Stimulated activated CD8-positive, alpha-beta memory T cell treated with anti-CD3 and anti-CD28 coated beads, Interleukin-2, amount 100 ng/mL, for 48 hours (primary cell): ENCODE results near the gene AKT1.
"Not testable (repeated sequence)": the region's sequence is repeated elsewhere in the genome, so short reads cannot be mapped to it uniquely, and the experiment has no call there.

ENCODE experiments used
- DNase-seq, 2 donors: peaks; one replicate each; pipeline ENCODE4 v3.0.0-alpha.2; 2020; ENCODE audit warnings: low read depth in 2 of 2

The AKT1 gene

GRCh38 chr14:104739026-104739425, 56.5 kb downstream of the AKT1 start:
- no peak for DNase-seq

DNA sequence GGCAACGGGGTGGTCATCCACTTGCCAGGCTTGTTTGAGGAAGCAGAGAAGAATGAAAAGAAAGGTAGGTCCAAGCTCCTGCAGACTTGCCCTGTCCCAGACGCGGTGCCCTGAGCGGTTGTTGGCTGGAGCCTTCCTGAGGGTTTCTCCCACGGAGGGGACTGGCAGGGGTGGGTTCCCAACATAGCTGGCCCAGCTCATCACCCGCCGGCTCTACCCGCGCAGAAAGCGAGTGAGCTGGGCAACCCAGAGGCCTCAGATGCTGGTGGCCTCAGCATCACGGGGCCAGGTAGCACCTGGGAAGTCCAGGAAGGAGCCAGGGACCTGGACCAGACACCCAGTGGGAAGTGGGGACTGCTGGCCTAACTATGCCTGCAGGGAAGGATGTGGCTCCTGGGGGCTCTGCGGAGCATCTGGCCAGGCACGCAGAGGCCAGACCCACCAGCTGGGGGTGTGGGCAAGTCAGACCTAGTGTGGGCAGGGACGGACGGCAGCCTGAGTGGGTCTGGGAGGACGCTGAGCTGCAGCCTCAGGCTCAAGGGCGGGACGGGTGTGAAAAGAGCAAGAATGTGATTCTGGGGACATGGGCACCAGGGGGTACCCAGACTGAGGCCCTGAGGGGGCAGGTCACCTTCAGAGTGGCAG, 57.1 kb downstream of the AKT1 start:
- no peak for DNase-seq

DNA sequence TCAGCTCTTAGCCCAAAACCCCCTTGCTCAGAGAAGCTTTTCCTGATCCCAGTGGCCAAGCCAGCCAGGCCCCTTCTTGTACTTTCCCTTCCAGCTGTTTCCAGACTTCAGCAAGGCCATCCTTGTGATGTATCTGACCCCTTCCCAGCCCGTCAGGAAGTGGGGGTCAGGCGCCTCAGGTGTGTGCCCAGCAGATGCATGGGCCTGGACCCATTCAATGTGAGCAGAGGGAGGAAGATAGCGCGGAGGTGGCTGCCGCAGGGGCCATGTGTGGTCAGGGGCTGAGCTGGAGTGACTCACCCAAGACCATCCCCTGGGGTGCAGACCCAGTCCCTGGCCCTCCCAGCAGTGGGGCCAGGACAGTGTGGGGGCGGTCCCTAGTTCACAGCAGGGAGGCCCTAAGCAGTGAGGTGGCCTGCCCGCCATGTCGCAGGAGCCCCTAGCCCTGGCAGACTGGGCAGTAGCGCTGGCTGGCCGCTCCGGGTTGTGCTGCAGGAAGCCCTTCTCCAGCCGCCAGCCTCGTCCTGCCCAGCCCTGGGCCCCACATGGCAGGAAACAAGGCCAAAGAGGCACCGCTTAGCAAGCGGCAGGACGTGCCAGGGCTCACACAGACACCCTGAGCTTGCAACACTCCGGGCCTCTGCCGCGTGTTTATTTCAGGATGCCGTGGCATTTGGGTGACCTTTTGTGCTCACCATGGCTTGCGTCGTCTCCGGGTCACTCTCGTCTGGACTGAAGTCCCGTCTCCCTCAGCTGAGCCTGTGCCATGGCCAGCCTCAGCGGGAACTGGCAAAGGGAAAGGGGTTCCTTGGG, 59.5 kb downstream of the AKT1 start:
- no peak for DNase-seq

DNA sequence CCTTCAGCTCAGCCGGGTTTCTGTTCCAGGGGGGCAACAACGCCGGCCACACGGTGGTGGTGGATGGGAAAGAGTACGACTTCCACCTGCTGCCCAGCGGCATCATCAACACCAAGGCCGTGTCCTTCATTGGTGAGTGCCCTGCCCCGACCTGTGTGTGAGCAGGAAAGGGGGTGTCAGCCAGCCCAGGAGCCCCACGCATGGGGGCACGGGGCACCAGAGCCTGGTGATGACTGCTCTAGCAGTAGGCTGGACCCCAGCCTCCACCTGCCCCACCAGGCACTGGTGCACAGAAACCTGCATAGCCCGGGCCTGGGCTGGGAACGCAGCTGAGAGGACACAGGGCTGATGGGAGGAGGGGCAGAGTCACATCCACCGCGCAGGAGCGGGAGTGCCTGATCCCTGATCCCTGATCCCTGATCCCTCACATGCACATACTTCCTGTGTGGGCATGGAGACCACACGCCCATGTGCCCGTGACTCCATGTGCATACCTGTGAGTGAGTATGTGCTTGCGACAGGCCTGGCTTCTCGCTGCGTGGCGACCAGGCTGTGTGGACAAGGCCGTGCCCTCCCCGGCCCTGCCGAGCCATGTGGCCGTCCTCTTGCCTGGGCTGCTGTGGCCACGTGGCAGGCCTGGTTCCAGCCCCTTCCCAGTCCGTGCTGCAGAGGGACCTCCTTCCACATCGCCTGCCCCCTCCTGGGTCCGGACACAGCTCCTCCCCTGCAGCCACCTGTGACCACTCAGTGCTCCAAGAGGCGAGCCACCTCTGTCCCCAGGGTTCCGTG, 60.4 kb downstream of the AKT1 start:
- DNase-seq: no peak

DNA sequence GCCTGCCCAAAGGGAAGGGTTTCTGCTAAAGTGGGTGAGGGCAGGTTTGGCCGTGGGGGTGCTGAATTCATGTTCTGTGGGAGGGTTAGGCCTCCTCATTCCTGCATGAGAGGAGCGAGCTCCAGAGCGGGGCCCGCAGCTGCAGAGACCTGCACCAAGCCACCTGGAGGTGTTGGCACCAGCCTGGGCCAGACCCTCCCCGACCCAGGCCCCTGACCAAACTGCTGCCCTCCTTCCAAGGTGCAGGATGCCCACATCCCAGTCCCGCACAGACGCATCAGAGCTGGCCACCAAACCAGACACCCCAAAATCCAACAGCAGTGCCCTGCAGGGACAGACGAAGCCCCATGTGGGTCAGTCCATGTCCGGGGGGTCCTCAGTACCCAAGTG, 61.0 kb downstream of the AKT1 start:
- no peak for DNase-seq

GRCh38 chr14:104734051-104734587, 61.4 kb downstream of the AKT1 start:
- no peak for DNase-seq

- DNase-seq: no peak
Measured at GRCh38 chr14:104732931-104733681, 62.4 kb downstream of the AKT1 start.

DNA sequence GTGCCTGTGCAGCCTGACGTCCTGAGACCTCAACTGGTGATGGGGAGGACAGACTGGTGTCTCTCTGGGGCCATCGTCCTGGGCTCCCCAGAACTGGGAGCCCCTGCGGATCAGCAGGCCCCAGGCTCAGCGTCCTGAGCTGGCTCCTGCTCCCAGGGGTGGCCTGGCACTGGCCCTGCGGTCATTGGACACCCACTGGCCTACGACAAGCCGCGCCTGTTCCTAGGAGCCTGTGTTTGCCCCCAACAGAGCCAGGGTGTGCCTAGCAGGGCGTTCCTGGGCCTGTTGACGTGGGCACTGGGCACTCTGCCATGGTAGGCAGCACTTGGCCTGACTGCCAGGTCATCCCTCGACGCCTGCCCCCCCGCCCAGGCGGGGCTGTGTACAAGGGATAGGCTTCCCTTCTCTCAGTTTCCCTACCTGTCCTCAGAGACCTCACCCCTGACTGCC, 63.2 kb downstream of the AKT1 start:
- no peak for DNase-seq

DNA sequence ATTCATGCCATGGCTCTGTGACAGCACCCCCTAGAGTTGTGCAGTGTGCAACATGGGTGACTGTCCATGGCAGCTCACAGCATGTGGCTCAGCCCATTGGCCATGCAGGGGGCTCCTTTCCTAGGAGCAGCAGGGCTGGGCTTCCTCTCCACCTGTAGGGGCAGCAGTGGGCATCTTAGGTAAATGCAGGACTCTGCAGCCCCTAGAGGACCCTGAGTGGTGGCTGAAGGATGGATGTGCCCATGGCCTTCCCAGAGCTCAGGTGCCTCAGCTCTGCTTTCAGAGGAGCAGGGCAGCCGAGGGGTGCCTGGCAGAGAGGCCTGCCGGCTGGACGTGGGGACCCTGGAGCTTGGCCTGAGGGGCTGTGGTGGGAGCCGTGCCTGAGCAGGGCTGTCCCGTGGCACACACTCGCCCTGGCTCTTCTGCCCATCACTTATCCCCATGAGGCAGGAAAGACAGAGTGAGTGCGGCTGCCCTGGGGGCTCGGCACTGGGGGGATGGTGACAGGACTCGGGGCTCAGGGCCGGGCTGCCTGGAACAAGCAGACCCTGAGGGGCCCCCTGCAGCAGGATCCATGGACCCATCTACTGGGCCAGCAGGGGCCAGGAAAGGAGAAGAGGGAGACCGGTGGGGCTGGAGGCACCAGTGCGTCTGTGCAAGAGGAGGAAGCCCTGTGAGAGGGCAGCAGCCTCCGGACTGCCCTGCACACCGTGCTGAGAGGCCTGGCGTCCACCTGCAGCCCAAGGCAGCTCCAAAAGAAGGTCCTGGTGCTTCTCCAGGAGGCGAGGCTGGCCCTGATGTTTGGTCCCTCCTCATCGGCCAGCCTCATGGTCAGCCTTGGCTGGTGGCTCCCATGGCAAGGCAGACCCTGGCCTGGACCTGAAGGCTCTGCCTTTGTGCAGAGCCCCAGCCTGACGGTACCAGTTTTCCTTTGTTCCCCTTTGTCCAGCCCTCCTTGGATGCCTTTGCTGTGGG, 63.9 kb downstream of the AKT1 start:
- DNase-seq: no peak

GRCh38 chr14:104730487-104730886, 65.1 kb downstream of the AKT1 start:
- no peak for DNase-seq

DNA sequence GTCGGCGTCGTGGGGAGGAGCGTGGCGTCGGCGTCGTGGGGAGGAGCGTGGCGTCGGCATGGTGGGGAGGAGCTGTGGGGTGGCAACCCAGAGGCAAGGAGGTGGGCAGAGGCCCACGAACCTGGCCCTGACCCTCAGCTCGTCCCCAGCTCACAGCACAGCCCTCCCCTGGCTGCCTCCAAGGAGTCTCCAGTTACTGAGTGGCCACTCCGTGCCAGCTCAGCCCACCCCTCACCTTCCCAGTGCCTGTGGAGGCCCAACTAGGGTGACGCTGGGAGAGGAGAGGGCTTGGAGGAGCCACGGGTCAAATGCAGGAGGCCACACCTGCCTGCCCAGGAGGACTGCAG, 65.7 kb downstream of the AKT1 start:
- DNase-seq: no peak

GRCh38 chr14:104729176-104729834, 66.2 kb downstream of the AKT1 start:
- not testable (repeated sequence) for DNase-seq

- DNase-seq: no peak
Measured at GRCh38 chr14:104728631-104729030, 66.9 kb downstream of the AKT1 start.

- no peak for DNase-seq
Measured at GRCh38 chr14:104726600-104727451, 68.7 kb downstream of the AKT1 start.

DNA sequence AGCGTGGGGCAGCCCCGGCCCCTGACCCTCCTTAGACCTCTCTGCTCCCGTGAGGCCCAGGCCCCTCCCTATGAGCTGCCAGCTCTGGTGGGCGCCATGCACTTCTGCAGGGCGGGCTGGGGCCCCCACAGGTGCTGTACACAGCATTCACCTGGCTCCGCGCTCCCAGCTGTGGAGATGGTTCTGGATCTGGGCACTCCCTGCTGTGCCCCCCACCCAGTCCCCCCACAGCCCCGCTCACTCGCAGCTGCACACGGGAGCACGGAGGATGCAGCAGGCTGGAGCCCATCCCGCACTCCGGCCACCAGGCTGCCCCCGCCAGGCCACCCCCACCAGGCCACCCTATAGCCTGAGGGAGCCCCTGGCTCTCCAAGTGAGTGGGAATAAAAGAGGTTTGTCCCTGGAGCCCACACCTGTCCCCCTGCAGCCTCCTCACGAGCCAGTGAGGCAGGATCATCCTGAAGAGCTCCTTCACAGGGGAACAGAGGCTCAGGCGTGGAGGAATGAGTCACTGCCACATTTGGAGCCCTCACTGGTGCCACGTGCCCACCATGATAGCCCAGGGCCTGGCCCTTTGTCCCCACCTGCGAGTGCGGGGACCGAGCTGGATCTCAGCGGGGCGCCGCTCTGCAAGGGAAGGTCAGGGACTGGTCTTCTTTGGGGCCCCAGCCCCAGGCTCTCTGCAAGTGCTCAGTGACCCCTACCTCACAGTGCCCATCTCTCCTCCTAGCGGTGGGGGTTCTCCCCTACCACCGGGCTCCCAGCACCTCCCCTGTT, 69.6 kb downstream of the AKT1 start:
- DNase-seq: no peak

- no peak for DNase-seq
Measured at GRCh38 chr14:104724981-104725771, 70.4 kb downstream of the AKT1 start.

GRCh38 chr14:104724407-104724980, 71.1 kb downstream of the AKT1 start:
- no peak for DNase-seq
